WTC11 (cell line): ENCODE measurements around the gene IGLL5.

Experiments used
- CREM ChIP-seq: sonication (generic); formaldehyde crosslinking; IDR thresholded peaks from 2 replicates; pipeline ENCODE4 v1.8.1; 2022; ENCODE audit warnings: mild to moderate bottlenecking, missing genetic modification reagents, moderate library complexity
- NFYB ChIP-seq: sonication (generic); formaldehyde crosslinking; conservative IDR thresholded peaks from 2 replicates; pipeline ENCODE4 v1.8.0; 2022; ENCODE audit warnings: low read depth, missing genetic modification reagents
- TEAD4 ChIP-seq: sonication (generic); formaldehyde crosslinking; IDR thresholded peaks from 2 replicates; pipeline ENCODE4 v1.8.0; 2022; ENCODE audit warnings: mild to moderate bottlenecking, missing genetic modification reagents
- TF ChIP-seq, protein P1 (sequence below): sonication (generic); formaldehyde crosslinking; IDR thresholded peaks from 2 replicates; pipeline ENCODE4 v1.8.0; 2023; ENCODE audit warnings: missing genetic modification reagents, mild to moderate bottlenecking, borderline replicate concordance
- TF ChIP-seq, protein P2 (sequence below): fragments of 200-600 bp; IDR thresholded peaks from 2 replicates; pipeline ENCODE4 v1.8.0; 2022; ENCODE audit warnings: antibody characterized with exemption

DNA sequence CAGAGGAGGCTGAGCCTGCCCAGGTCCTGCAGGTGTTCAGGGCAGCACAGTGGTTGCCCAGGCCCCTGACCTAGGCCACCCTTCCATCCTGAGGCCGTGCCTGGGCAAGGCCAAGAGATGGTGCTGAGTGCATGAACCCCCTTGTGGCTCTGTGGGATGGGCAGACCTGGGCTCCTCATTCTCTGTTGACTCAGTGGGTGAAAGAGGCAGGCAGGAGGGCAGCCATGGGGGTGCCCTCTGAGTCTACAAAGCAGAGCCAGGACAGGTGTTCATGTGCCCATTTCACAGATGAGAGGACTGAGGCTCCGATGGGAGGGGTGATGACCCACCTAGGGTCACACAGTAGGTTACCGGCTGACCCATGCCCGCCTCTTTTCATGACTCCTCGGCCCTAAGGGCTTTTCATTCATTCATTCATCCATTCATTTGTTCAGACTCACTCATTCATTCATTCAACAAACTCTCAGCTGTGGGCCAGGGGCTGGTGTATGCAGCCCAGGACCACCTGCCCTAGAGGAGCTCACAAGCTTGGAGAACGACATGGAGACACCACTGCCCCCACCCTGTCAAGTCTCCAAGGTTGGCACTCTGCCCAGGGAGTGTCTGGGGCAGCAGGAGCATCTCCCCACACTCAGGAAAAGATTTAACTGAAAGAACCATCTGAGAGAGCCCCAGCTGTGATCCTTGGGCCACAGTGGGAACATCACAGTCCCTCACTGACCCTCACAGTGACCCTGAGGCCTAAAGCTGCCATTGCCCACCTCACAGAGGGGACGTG, 40.5 kb downstream of the IGLL5 start:
- TF ChIP-seq, protein P1, sequence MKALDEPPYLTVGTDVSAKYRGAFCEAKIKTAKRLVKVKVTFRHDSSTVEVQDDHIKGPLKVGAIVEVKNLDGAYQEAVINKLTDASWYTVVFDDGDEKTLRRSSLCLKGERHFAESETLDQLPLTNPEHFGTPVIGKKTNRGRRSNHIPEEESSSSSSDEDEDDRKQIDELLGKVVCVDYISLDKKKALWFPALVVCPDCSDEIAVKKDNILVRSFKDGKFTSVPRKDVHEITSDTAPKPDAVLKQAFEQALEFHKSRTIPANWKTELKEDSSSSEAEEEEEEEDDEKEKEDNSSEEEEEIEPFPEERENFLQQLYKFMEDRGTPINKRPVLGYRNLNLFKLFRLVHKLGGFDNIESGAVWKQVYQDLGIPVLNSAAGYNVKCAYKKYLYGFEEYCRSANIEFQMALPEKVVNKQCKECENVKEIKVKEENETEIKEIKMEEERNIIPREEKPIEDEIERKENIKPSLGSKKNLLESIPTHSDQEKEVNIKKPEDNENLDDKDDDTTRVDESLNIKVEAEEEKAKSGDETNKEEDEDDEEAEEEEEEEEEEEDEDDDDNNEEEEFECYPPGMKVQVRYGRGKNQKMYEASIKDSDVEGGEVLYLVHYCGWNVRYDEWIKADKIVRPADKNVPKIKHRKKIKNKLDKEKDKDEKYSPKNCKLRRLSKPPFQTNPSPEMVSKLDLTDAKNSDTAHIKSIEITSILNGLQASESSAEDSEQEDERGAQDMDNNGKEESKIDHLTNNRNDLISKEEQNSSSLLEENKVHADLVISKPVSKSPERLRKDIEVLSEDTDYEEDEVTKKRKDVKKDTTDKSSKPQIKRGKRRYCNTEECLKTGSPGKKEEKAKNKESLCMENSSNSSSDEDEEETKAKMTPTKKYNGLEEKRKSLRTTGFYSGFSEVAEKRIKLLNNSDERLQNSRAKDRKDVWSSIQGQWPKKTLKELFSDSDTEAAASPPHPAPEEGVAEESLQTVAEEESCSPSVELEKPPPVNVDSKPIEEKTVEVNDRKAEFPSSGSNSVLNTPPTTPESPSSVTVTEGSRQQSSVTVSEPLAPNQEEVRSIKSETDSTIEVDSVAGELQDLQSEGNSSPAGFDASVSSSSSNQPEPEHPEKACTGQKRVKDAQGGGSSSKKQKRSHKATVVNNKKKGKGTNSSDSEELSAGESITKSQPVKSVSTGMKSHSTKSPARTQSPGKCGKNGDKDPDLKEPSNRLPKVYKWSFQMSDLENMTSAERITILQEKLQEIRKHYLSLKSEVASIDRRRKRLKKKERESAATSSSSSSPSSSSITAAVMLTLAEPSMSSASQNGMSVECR (CRISPR knock-in tag), result no peak
- TF ChIP-seq, protein P2, sequence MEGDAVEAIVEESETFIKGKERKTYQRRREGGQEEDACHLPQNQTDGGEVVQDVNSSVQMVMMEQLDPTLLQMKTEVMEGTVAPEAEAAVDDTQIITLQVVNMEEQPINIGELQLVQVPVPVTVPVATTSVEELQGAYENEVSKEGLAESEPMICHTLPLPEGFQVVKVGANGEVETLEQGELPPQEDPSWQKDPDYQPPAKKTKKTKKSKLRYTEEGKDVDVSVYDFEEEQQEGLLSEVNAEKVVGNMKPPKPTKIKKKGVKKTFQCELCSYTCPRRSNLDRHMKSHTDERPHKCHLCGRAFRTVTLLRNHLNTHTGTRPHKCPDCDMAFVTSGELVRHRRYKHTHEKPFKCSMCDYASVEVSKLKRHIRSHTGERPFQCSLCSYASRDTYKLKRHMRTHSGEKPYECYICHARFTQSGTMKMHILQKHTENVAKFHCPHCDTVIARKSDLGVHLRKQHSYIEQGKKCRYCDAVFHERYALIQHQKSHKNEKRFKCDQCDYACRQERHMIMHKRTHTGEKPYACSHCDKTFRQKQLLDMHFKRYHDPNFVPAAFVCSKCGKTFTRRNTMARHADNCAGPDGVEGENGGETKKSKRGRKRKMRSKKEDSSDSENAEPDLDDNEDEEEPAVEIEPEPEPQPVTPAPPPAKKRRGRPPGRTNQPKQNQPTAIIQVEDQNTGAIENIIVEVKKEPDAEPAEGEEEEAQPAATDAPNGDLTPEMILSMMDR, result no peak
- no peak for TF ChIP-seq TEAD4 (CRISPR knock-in tag)
- no peak for TF ChIP-seq CREM (CRISPR knock-in tag)
- no peak for TF ChIP-seq NFYB
